HepG2 (cell line): Measurements from ENCODE around the gene INTS2. TPM values are rescaled to one million over a fixed set of nuclear protein-coding genes. Genes with fewer than 3 reads are reported as not detected.

ENCODE experiments used
- ATAC-seq: fragments of 200-7000 bp; cut with Tn5 transposase; 3 replicates; pipeline ENCODE4 v1.9.1; 2020; ENCODE audit warnings: mild to moderate bottlenecking, moderate library complexity
- BruUV-seq: library from RNA; stranded (reverse); fragments of 400-500 nt; replicated peaks from 2 replicates; lab custom pipeline; 2021; lab: Mats Ljungman, UMichigan
- CTCF ChIA-PET: fragments of 300-600 bp; formaldehyde crosslinking; extraction: SDS; loops from one replicate; lab custom pipeline; 2021; ENCODE audit warnings: low total read pairs, inconsistent platforms, low intra/inter-chr PET ratio; lab: Yijun Ruan, JAX
- POLR2A ChIA-PET: fragments of 350-600 bp; sonication (Branson Sonifier 250); formaldehyde crosslinking; loops from one replicate; lab custom pipeline; 2020; ENCODE audit warnings: antibody characterized with exemption, inconsistent platforms; lab: Yijun Ruan, JAX
- DNase-seq: peaks from one replicate; pipeline ENCODE4 v3.0.0-alpha.2; 2015; ENCODE audit warnings: low spot score
- FAIRE-seq: peaks from 3 replicates; lab custom pipeline; 2011; peaks lifted over from hg19 to GRCh38; lab: Jason Lieb, UNC
- H2AFZ ChIP-seq: one replicate; pipeline ENCODE4 v1.6.1; 2011; ENCODE audit warnings: low read length, inconsistent platforms
- H3K27ac ChIP-seq: fragments of 300-600 bp; 3 replicates; pipeline ENCODE4 v1.8.0; 2011; ENCODE audit warnings: mixed run types, mild to moderate bottlenecking, mixed read lengths, low read length, inconsistent platforms; ENCODE audit not compliant: insufficient read depth; ENCODE audit errors: extremely low read length
- H3K27me3 ChIP-seq, 2 experiments: fragments of 200-600 bp in 1 of 2; 2 replicates in 1 of 2; 3 replicates in 1 of 2; pipeline versions ENCODE4 v1.6.0 to v1.8.0; 2011; ENCODE audit warnings: low read length in 2 of 2, mild to moderate bottlenecking in 2 of 2, moderate library complexity in 2 of 2, inconsistent platforms in 1 of 2; ENCODE audit not compliant: insufficient read depth in 2 of 2, control insufficient read depth in 1 of 2
- H3K36me3 ChIP-seq, 2 experiments: fragments of 200-600 bp in 1 of 2; replicated peaks in 1 of 2; 2 replicates in 1 of 2; 3 replicates in 1 of 2; pipeline versions ENCODE4 v1.5.1 to v1.8.0; 2011; ENCODE audit warnings: low read length in 2 of 2, inconsistent platforms in 1 of 2; ENCODE audit not compliant: insufficient read depth in 2 of 2, control insufficient read depth in 1 of 2
- H3K4me1 ChIP-seq: 2 replicates; pipeline ENCODE4 v1.5.1; 2012; ENCODE audit warnings: low read length, inconsistent platforms; ENCODE audit not compliant: insufficient read depth
- H3K4me2 ChIP-seq: 2 replicates; pipeline ENCODE4 v1.6.0; 2011; ENCODE audit warnings: low read depth, low read length, inconsistent platforms
- H3K4me3 ChIP-seq, 3 experiments: fragments of 200-600 bp in 1 of 3; sonication (generic), shearing (Covaris generic) in 1 of 3; replicated peaks in 1 of 3; 2 replicates each; pipeline ENCODE4 v1.5.1; 2011 to 2016; ENCODE audit warnings: low read length in 3 of 3, inconsistent platforms in 2 of 3, low read depth in 2 of 3, mild to moderate bottlenecking in 2 of 3, control low read depth in 1 of 3, mixed read lengths in 1 of 3; ENCODE audit not compliant: insufficient read depth in 1 of 3
- H3K79me2 ChIP-seq: one replicate; pipeline ENCODE4 v1.6.1; 2011; ENCODE audit warnings: low read length, inconsistent platforms; ENCODE audit not compliant: insufficient read depth
- H3K9ac ChIP-seq: 2 replicates; pipeline ENCODE4 v1.6.0; 2011; ENCODE audit warnings: mild to moderate bottlenecking, low read depth, low read length, inconsistent platforms; ENCODE audit not compliant: insufficient read depth
- H3K9me3 ChIP-seq: 2 replicates; pipeline ENCODE4 v1.5.1; 2012; ENCODE audit warnings: mild to moderate bottlenecking, low read length
- H4K20me1 ChIP-seq: 2 replicates; pipeline ENCODE4 v1.6.0; 2011; ENCODE audit warnings: inconsistent platforms, mild to moderate bottlenecking, low read length, moderate library complexity; ENCODE audit not compliant: insufficient read depth
- CAMTA2 ChIP-seq: sonication (generic); formaldehyde crosslinking; IDR thresholded peaks from 2 replicates; pipeline ENCODE4 v1.4.0; 2020; ENCODE audit warnings: mild to moderate bottlenecking, missing genetic modification reagents, borderline replicate concordance
- CEBPG ChIP-seq: IDR thresholded peaks from 2 replicates; pipeline ENCODE4 v1.6.1; 2016
- ELF4 ChIP-seq: sonication (generic); formaldehyde crosslinking; IDR thresholded peaks from 2 replicates; pipeline ENCODE4 v1.5.0; 2020; ENCODE audit warnings: missing genetic modification reagents, mild to moderate bottlenecking, moderate library complexity, borderline replicate concordance
- HNRNPLL ChIP-seq: fragments of 200-400 bp; formaldehyde crosslinking; IDR thresholded peaks from 2 replicates; pipeline ENCODE4 v1.6.1; 2017; ENCODE audit warnings: mild to moderate bottlenecking, low read depth, low read length; ENCODE audit not compliant: poor library complexity, severe bottlenecking
- XBP1 ChIP-seq: sonication (generic); formaldehyde crosslinking; IDR thresholded peaks from 2 replicates; pipeline ENCODE4 v1.5.0; 2020; ENCODE audit warnings: missing genetic modification reagents
- WGBS: methylation state at CpG from one replicate; pipeline ENCODE4 v1.1.6; 2017; ENCODE audit warnings: low lambda C conversion rate; 5-methylcytosine and 5-hydroxymethylcytosine counted together
- in situ Hi-C: cut with HindIII; loops from 2 replicates; pipeline ENCODE4 v1.10.0; 2017; ENCODE audit warnings: low pct_unique_long_range_greater_than_20kb; ENCODE audit not compliant: extremely low pct_ligation_motif_present
- intact Hi-C: fragments of 100-400 bp; cut with micrococcal nuclease; formaldehyde crosslinking; loops from one replicate; pipeline ENCODE4 v1.10.0; 2022; ENCODE audit not compliant: unreplicated experiment
- polyA plus RNA-seq, 8 experiments: library from polyadenylated mRNA; depleted of rRNA in 3 of 8; stranded (reverse) in 7 of 8; unstranded in 1 of 8; fragments of >200 nt; fragmentation: Illumina TruSeq in 4 of 8; extraction: Trizol in 4 of 8; gene quantifications; 2 replicates each; pipeline versions ENCODE4 v1.2.1 to v1.2.3, GENCODE V29; 2011 to 2016; ENCODE audit warnings: low read depth in 4 of 8, missing spikeins in 1 of 8, mixed read lengths in 1 of 8; ENCODE audit not compliant: insufficient read depth in 1 of 8
- total RNA-seq, 5 experiments: library from RNA; depleted of rRNA; stranded (reverse); fragments of >200 nt; fragmentation: Illumina TruSeq; extraction: Trizol; gene quantifications; 2 replicates each; pipeline ENCODE4 v1.2.3, GENCODE V29; 2016; ENCODE audit warnings: low read depth in 1 of 5
- TF ChIP-seq, protein P1 (sequence below): fragments of 450-650 bp; IDR thresholded peaks from 2 replicates; pipeline ENCODE4 v1.6.1; 2017; ENCODE audit warnings: mild to moderate bottlenecking
- TF ChIP-seq, protein P2 (sequence below): fragments of 450-650 bp; IDR thresholded peaks from 2 replicates; pipeline ENCODE4 v1.6.1; 2016
- TF ChIP-seq, protein P3 (sequence below): IDR thresholded peaks from 2 replicates; pipeline ENCODE4 v1.6.1; 2012; ENCODE audit warnings: low read depth, low read length, improper control_type of control experiment

INTS2 gene
- total and polyA plus RNA-seq, 2 of the 13 experiments (the other 11 are each of a cell fraction or from before 2014, with no cell fraction given) = 20.5 to 30.2 TPM

DNA sequence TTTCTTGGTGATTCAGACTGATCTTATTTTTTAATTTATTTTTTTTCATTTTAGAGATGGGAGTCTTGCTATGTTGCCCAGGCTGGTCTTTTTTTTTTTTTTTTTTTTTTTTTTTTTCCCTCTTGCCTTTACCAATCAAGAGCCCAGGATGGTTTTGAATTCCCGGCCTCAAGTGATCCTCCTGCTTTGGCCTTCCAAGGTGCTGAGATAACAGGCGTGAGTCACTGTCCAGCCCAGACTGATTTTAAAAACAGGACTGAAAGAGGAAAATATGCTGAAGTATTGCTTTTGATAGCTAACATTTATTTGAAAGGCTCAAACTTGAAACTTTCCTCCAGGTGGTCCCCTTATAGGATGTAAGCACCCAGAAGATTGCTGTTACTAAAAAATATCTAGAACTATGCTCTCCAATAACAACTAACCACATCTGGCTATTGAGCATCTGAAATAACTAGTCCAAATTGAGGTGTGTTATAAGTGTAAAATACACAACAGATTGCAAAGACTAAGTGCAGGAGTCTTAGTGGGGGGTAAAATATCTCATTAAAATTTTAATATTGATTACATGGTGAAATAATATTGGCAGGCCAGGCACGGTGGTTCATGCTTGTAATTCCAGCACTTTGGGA is 48.7 kb downstream of the INTS2 start (continued):
- TF ChIP-seq HNRNPLL = no peak
- TF ChIP-seq, protein P1, sequence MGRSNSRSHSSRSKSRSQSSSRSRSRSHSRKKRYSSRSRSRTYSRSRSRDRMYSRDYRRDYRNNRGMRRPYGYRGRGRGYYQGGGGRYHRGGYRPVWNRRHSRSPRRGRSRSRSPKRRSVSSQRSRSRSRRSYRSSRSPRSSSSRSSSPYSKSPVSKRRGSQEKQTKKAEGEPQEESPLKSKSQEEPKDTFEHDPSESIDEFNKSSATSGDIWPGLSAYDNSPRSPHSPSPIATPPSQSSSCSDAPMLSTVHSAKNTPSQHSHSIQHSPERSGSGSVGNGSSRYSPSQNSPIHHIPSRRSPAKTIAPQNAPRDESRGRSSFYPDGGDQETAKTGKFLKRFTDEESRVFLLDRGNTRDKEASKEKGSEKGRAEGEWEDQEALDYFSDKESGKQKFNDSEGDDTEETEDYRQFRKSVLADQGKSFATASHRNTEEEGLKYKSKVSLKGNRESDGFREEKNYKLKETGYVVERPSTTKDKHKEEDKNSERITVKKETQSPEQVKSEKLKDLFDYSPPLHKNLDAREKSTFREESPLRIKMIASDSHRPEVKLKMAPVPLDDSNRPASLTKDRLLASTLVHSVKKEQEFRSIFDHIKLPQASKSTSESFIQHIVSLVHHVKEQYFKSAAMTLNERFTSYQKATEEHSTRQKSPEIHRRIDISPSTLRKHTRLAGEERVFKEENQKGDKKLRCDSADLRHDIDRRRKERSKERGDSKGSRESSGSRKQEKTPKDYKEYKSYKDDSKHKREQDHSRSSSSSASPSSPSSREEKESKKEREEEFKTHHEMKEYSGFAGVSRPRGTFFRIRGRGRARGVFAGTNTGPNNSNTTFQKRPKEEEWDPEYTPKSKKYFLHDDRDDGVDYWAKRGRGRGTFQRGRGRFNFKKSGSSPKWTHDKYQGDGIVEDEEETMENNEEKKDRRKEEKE = no peak
- TF ChIP-seq, all 625 proteins: peak for 0

DNA sequence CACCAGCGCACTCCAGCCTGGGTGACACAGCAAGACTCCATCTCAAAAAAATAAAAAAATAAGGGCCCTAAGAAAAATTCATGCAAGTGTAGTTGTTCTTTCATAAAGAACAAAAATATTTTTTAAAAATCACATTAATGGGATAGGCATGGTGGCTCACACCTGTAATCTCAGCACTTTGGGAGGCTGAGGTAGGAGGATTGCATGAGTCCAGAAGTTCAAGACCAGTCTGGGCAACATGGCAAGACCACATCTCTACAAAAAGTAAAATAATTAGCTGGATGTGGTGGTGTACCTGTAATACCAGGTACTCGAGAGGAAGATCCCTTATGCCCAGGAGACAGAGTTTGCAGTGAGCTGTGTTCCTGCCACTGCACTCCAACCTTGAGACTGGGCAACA is 49.3 kb downstream of the INTS2 start:
- Histone ChIP-seq H3K4me2 (no peak overlapping the region), H3K36me3 (peaks cover 18 to 82% of the 10 kb centered on the region in 2 experiments), H3K9me3 (no peaks in the 10 kb centered on the region), H3K4me1 (no peaks in the 10 kb centered on the region), H3K27me3 (no peaks in the 10 kb centered on the region), H3K9ac (no peak overlapping the region)
- no peak for ATAC-seq
- 58% methylated on average over 2 of the region's 2 CpGs for WGBS
- TF ChIP-seq CAMTA2 (no peak), ELF4 (no peak), CEBPG (CRISPR knock-in tag) (no peak), XBP1 (no peak)
- TF ChIP-seq, protein P2, sequence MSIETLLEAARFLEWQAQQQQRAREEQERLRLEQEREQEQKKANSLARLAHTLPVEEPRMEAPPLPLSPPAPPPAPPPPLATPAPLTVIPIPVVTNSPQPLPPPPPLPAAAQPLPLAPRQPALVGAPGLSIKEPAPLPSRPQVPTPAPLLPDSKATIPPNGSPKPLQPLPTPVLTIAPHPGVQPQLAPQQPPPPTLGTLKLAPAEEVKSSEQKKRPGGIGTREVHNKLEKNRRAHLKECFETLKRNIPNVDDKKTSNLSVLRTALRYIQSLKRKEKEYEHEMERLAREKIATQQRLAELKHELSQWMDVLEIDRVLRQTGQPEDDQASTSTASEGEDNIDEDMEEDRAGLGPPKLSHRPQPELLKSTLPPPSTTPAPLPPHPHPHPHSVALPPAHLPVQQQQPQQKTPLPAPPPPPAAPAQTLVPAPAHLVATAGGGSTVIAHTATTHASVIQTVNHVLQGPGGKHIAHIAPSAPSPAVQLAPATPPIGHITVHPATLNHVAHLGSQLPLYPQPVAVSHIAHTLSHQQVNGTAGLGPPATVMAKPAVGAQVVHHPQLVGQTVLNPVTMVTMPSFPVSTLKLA = no peak
- TF ChIP-seq, protein P3, sequence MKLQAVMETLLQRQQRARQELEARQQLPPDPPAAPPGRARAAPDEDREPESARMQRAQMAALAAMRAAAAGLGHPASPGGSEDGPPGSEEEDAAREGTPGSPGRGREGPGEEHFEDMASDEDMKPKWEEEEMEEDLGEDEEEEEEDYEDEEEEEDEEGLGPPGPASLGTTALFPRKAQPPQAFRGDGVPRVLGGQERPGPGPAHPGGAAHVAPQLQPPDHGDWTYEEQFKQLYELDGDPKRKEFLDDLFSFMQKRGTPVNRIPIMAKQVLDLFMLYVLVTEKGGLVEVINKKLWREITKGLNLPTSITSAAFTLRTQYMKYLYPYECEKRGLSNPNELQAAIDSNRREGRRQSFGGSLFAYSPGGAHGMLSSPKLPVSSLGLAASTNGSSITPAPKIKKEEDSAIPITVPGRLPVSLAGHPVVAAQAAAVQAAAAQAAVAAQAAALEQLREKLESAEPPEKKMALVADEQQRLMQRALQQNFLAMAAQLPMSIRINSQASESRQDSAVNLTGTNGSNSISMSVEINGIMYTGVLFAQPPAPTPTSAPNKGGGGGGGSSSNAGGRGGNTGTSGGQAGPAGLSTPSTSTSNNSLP = no peak
- TF ChIP-seq, all 625 proteins: peak for 0
- Histone ChIP-seq H3K4me3 (no peak overlapping the region), H2AFZ (no peak overlapping the region), H3K79me2 (no peaks in the 10 kb centered on the region), H4K20me1 (no peaks in the 10 kb centered on the region), H3K27ac (no peak overlapping the region)
- no TSS peak for BruUV-seq
- intact Hi-C loops = no loop called here
- no peak for DNase-seq
- no peak for FAIRE-seq
- ChIA-PET POLR2A (no interaction called here), CTCF (no interaction called here)
- in situ Hi-C loops = no loop called here
